ENCODE measurements around the gene RTP5.
"Not testable (repeated sequence)": the region's sequence is repeated elsewhere in the genome, so short reads cannot be mapped to it uniquely, and the experiment has no call there.

Gene RTP5

GRCh38 chr2:241827394-241827793, 42.1 kb upstream of the RTP5 start:
- TF ChIP-seq CTCF (IDR thresholded peaks at IDR 0.05; ENCODE audit: borderline replicate concordance, control extremely low read depth, extremely low read depth, insufficient read depth, missing control alignments), result no peak

GRCh38 chr2:241833101-241833663, 36.3 kb upstream of the RTP5 start:
- TF ChIP-seq CTCF (IDR thresholded peaks at IDR 0.05; ENCODE audit: borderline replicate concordance, control extremely low read depth, extremely low read depth, insufficient read depth, missing control alignments), result no peak
- DNase-seq (ENCODE audit: low spot score), result no peak
- in situ Hi-C loops (cut with MboI; ENCODE audit: low sequenced_read_pairs, unreplicated experiment), result no loop called here

More at GRCh38 chr2:241827394-241827793, 42.1 kb upstream of the RTP5 start:
- in situ Hi-C loops (cut with MboI; ENCODE audit: low sequenced_read_pairs, unreplicated experiment), result no loop called here
- DNase-seq (ENCODE audit: low spot score), result no peak

GRCh38 chr2:241833756-241834526, 35.6 kb upstream of the RTP5 start:
- DNase-seq (ENCODE audit: low spot score); in situ Hi-C loops (cut with MboI; ENCODE audit: low sequenced_read_pairs, unreplicated experiment): not testable (repeated sequence)

GRCh38 chr2:241834527-241835210, 34.9 kb upstream of the RTP5 start:
- in situ Hi-C loops (cut with MboI; ENCODE audit: low sequenced_read_pairs, unreplicated experiment), result no loop called here
- no peak for TF ChIP-seq CTCF (IDR thresholded peaks at IDR 0.05; ENCODE audit: borderline replicate concordance, control extremely low read depth, extremely low read depth, insufficient read depth, missing control alignments)
- DNase-seq (ENCODE audit: low spot score), result no peak

- in situ Hi-C loops (cut with MboI; ENCODE audit: low sequenced_read_pairs, unreplicated experiment), result no loop called here
- no peak for DNase-seq (ENCODE audit: low spot score)
- no peak for TF ChIP-seq CTCF (IDR thresholded peaks at IDR 0.05; ENCODE audit: borderline replicate concordance, control extremely low read depth, extremely low read depth, insufficient read depth, missing control alignments)
Measured at GRCh38 chr2:241835611-241836010, 33.9 kb upstream of the RTP5 start.

GRCh38 chr2:241836292-241836691, 33.2 kb upstream of the RTP5 start:
- no peak for DNase-seq (ENCODE audit: low spot score)
- in situ Hi-C loops (cut with MboI; ENCODE audit: low sequenced_read_pairs, unreplicated experiment), result no loop called here

More at GRCh38 chr2:241836292-241836691, 33.2 kb upstream of the RTP5 start:
- TF ChIP-seq CTCF (IDR thresholded peaks at IDR 0.05; ENCODE audit: borderline replicate concordance, control extremely low read depth, extremely low read depth, insufficient read depth, missing control alignments), result no peak

Measured in GM13976 (cell line).